Liver (tissue), 9 donors: ENCODE results near the gene KRT85. TPM values are rescaled to one million over a fixed set of nuclear protein-coding genes. Genes with fewer than 3 reads are reported as not detected.

Experiments used
- DNase-seq: peaks from one replicate; pipeline ENCODE4 v3.0.0-alpha.2; 2017; ENCODE audit warnings: low spot score
- H3K27ac ChIP-seq, 2 donors: one replicate each; pipeline ENCODE4 v1.7.0; 2013; ENCODE audit warnings: inconsistent platforms in 2 of 2, low read length in 2 of 2, control low read depth in 1 of 2, low read depth in 1 of 2, mild to moderate bottlenecking in 1 of 2
- H3K27me3 ChIP-seq, 4 donors: one replicate each; pipeline versions ENCODE4 v1.6.1 to v1.7.0; 2013; ENCODE audit warnings: low read length in 3 of 4, inconsistent platforms in 1 of 4, mild to moderate bottlenecking in 1 of 4, moderate library complexity in 1 of 4; ENCODE audit not compliant: control insufficient read depth in 4 of 4, insufficient read depth in 4 of 4
- H3K36me3 ChIP-seq, 4 donors: one replicate each; pipeline versions ENCODE4 v1.6.1 to v1.7.0; 2013; ENCODE audit warnings: low read length in 3 of 4, mild to moderate bottlenecking in 3 of 4, low read depth in 1 of 4, moderate library complexity in 1 of 4; ENCODE audit not compliant: control insufficient read depth in 4 of 4, insufficient read depth in 3 of 4
- H3K4me1 ChIP-seq, 4 donors: one replicate each; pipeline versions ENCODE4 v1.6.1 to v1.7.0; 2013; ENCODE audit warnings: low read length in 3 of 4, mild to moderate bottlenecking in 3 of 4, moderate library complexity in 1 of 4; ENCODE audit not compliant: control insufficient read depth in 4 of 4, insufficient read depth in 4 of 4
- H3K4me3 ChIP-seq, 3 donors: one replicate each; pipeline versions ENCODE4 v1.6.1 to v1.7.0; 2013; ENCODE audit warnings: low read length in 3 of 3, control low read depth in 1 of 3, low read depth in 1 of 3, mild to moderate bottlenecking in 1 of 3
- H3K9ac ChIP-seq, 2 donors: one replicate each; pipeline ENCODE4 v1.7.0; 2013; ENCODE audit warnings: low read length in 2 of 2, mild to moderate bottlenecking in 2 of 2, moderate library complexity in 2 of 2, control low read depth in 1 of 2, low read depth in 1 of 2
- H3K9me3 ChIP-seq, 4 donors: one replicate each; pipeline versions ENCODE4 v1.6.1 to v1.7.0; 2013; ENCODE audit warnings: low read length in 3 of 4; ENCODE audit not compliant: control insufficient read depth in 4 of 4
- ATF3 ChIP-seq: IDR thresholded peaks from 2 replicates; pipeline ENCODE4 v1.6.1; 2016; ENCODE audit warnings: antibody characterized with exemption
- CTCF ChIP-seq: fragments of 150-350 bp; IDR thresholded peaks from 2 replicates; pipeline ENCODE4 v1.5.1; 2017; ENCODE audit warnings: improper control_type of control experiment, low read depth, low read length; ENCODE audit not compliant: missing input control
- EGR1 ChIP-seq, 2 donors: IDR thresholded peaks; 2 replicates each; pipeline ENCODE4 v1.6.1; 2016 to 2018; ENCODE audit warnings: antibody characterized with exemption in 2 of 2, low read depth in 2 of 2
- FOXA1 ChIP-seq: IDR thresholded peaks from 2 replicates; pipeline ENCODE4 v1.6.1; 2016; ENCODE audit warnings: antibody characterized with exemption
- FOXA2 ChIP-seq: IDR thresholded peaks from 2 replicates; pipeline ENCODE4 v1.6.1; 2016; ENCODE audit warnings: antibody characterized with exemption
- GABPA ChIP-seq, 2 donors: IDR thresholded peaks in 1 of 2; conservative IDR thresholded peaks in 1 of 2; 2 replicates each; pipeline ENCODE4 v1.6.1; 2016; ENCODE audit warnings: antibody characterized with exemption in 2 of 2, mild to moderate bottlenecking in 1 of 2, moderate library complexity in 1 of 2
- HNF4A ChIP-seq, 2 donors: conservative IDR thresholded peaks; 2 replicates each; pipeline ENCODE4 v1.6.1; 2016; ENCODE audit warnings: antibody characterized with exemption in 2 of 2, mild to moderate bottlenecking in 2 of 2
- HNF4G ChIP-seq: IDR thresholded peaks from 2 replicates; pipeline ENCODE4 v1.6.1; 2016; ENCODE audit warnings: antibody characterized with exemption
- JUND ChIP-seq, 2 donors: IDR thresholded peaks; 2 replicates each; pipeline ENCODE4 v1.6.1; 2016; ENCODE audit warnings: antibody characterized with exemption in 2 of 2
- MAX ChIP-seq: IDR thresholded peaks from 2 replicates; pipeline ENCODE4 v1.6.1; 2016; ENCODE audit warnings: antibody characterized with exemption
- NR2F2 ChIP-seq: IDR thresholded peaks from 2 replicates; pipeline ENCODE4 v1.6.1; 2016; ENCODE audit warnings: antibody characterized with exemption
- RAD21 ChIP-seq, 2 donors: IDR thresholded peaks; 2 replicates each; pipeline ENCODE4 v1.6.1; 2016; ENCODE audit warnings: antibody characterized with exemption in 2 of 2, mild to moderate bottlenecking in 2 of 2
- REST ChIP-seq: IDR thresholded peaks from 2 replicates; pipeline ENCODE4 v1.6.1; 2016; ENCODE audit warnings: antibody characterized with exemption, mild to moderate bottlenecking
- RXRA ChIP-seq, 2 donors: IDR thresholded peaks; 2 replicates each; pipeline ENCODE4 v1.6.1; 2017 to 2018; ENCODE audit warnings: antibody characterized with exemption in 2 of 2, mild to moderate bottlenecking in 1 of 2
- SP1 ChIP-seq: IDR thresholded peaks from 2 replicates; pipeline ENCODE4 v1.6.1; 2018; ENCODE audit warnings: antibody characterized with exemption, mild to moderate bottlenecking
- YY1 ChIP-seq: IDR thresholded peaks from 2 replicates; pipeline ENCODE4 v1.6.1; 2016; ENCODE audit warnings: antibody characterized with exemption, mild to moderate bottlenecking
- ZBTB33 ChIP-seq: IDR thresholded peaks from 2 replicates; pipeline ENCODE4 v1.6.1; 2016; ENCODE audit warnings: antibody characterized with exemption
- WGBS: extraction: QIAGEN DNeasy Blood & Tissue Kit; methylation state at CpG from one replicate; pipeline ENCODE4 v1.1.7; 2013; 5-methylcytosine and 5-hydroxymethylcytosine counted together
- polyA plus RNA-seq, 2 donors: library from polyadenylated mRNA; stranded (reverse) in 1 of 2; unstranded in 1 of 2; fragments of 200-250 nt in 1 of 2; fragments of >200 nt in 1 of 2; fragmentation: Nextera tagmentation in 1 of 2; extraction: Ambion mirVana in 1 of 2; gene quantifications; one replicate each; pipeline versions ENCODE4 v1.2.1 to v1.2.3, GENCODE V29; 2013 to 2015
- total RNA-seq, 2 donors: library from RNA; depleted of rRNA; stranded (reverse); fragments of >200 nt; gene quantifications; one replicate each; pipeline ENCODE4 v1.2.3, GENCODE V29; 2014
- donor health status: healthy.
- donor health status: healthy.
- donor health status: healthy.
- donor health status: healthy.
- donor health status: healthy.

KRT85 gene
- total and polyA plus RNA-seq, 4 donors = not detected

GRCh38 chr12:52311285-52311648 is 56.0 kb downstream of the KRT85 start (continued):
- no peak for TF ChIP-seq ZBTB33

GRCh38 chr12:52310622-52311284 is 56.5 kb downstream of the KRT85 start:
- WGBS = 82% methylated on average over 5 of the region's 5 CpGs
- Histone ChIP-seq H3K9ac (no peak overlapping the region), H3K4me1 (peaks cover 0 to 12% (median 3%) of the 10 kb centered on the region in 4 donors), H3K36me3 (no peaks in the 10 kb centered on the region), H3K9me3 (no peaks in the 10 kb centered on the region), H3K27me3 (peaks cover 0 to 8% (median 3%) of the 10 kb centered on the region in 4 donors), H3K4me3 (no peak overlapping the region), H3K27ac (no peak overlapping the region)
- TF ChIP-seq ZBTB33 (no peak), ATF3 (no peak), FOXA2 (no peak), HNF4G (no peak), GABPA (IDR thresholded peaks at IDR 0.05 in 1 of 2, conservative IDR thresholded peaks at IDR 0.05 in 1 of 2) (no peak), YY1 (no peak), MAX (no peak), EGR1 (IDR thresholded peaks at IDR 0.05; ENCODE audit: low read depth in 2 of 2) (no peak), FOXA1 (no peak), NR2F2 (no peak), RAD21 (IDR thresholded peaks at IDR 0.05) (no peak), CTCF (no peak), REST (no peak), SP1 (no peak), JUND (IDR thresholded peaks at IDR 0.05) (no peak), HNF4A (conservative IDR thresholded peaks at IDR 0.05) (no peak), RXRA (IDR thresholded peaks at IDR 0.05) (no peak)
- no peak for DNase-seq

Other genes starting within 250 kb of the KRT85 start
- gene KRT80, start 175.5 kb downstream of the KRT85 start, total RNA-seq = under 1 TPM; 0.05 to 0.08 TPM
- gene KRT80, start 175.5 kb downstream of the KRT85 start, polyA plus RNA-seq = under 1 TPM; 0.04 to 0.12 TPM
- gene KRT7, start 134.2 kb downstream of the KRT85 start, total RNA-seq = 1 to 10 TPM in 1 of 2 donors, under 1 TPM in 1; 0.37 to 8.0 TPM
- 1 to 10 TPM; 6.0 to 9.9 TPM for gene KRT7, start 134.2 kb downstream of the KRT85 start, polyA plus RNA-seq
- under 1 TPM in 1 of 2 donors, not detected in 1; 0.08 TPM for gene KRT86, start 92.8 kb downstream of the KRT85 start, total RNA-seq
- not detected for gene KRT86, start 92.8 kb downstream of the KRT85 start, polyA plus RNA-seq
- gene KRT81, start 75.9 kb downstream of the KRT85 start, total RNA-seq = not detected
- not detected for gene KRT81, start 75.9 kb downstream of the KRT85 start, polyA plus RNA-seq
- gene KRT83, start 46.1 kb downstream of the KRT85 start, total RNA-seq = not detected
- not detected for gene KRT83, start 46.1 kb downstream of the KRT85 start, polyA plus RNA-seq
- not detected for gene KRT84, start 18.2 kb upstream of the KRT85 start, total RNA-seq
- gene KRT84, start 18.2 kb upstream of the KRT85 start, polyA plus RNA-seq = not detected
- gene KRT82, start 38.9 kb upstream of the KRT85 start, total RNA-seq = not detected
- gene KRT82, start 38.9 kb upstream of the KRT85 start, polyA plus RNA-seq = not detected
- gene KRT75, start 66.9 kb upstream of the KRT85 start, total RNA-seq = not detected
- gene KRT75, start 66.9 kb upstream of the KRT85 start, polyA plus RNA-seq = not detected
- gene KRT6B, start 84.7 kb upstream of the KRT85 start, total RNA-seq = under 1 TPM in 1 of 2 donors, not detected in 1; 0.23 TPM
- not detected for gene KRT6B, start 84.7 kb upstream of the KRT85 start, polyA plus RNA-seq
- under 1 TPM in 1 of 2 donors, not detected in 1; 0.61 TPM for gene KRT6C, start 106.3 kb upstream of the KRT85 start, total RNA-seq
- not detected for gene KRT6C, start 106.3 kb upstream of the KRT85 start, polyA plus RNA-seq
- under 1 TPM in 1 of 2 donors, not detected in 1; 0.05 TPM for gene KRT6A, start 125.8 kb upstream of the KRT85 start, total RNA-seq
- under 1 TPM in 1 of 2 donors, not detected in 1; 0.02 TPM for gene KRT6A, start 125.8 kb upstream of the KRT85 start, polyA plus RNA-seq
- not detected for gene KRT5, start 152.9 kb upstream of the KRT85 start, total RNA-seq
- gene KRT5, start 152.9 kb upstream of the KRT85 start, polyA plus RNA-seq = under 1 TPM in 1 of 2 donors, not detected in 1; 0.08 TPM
- not detected for gene KRT71, start 185.7 kb upstream of the KRT85 start, total RNA-seq
- gene KRT71, start 185.7 kb upstream of the KRT85 start, polyA plus RNA-seq = not detected
- not detected for gene KRT74, start 206.4 kb upstream of the KRT85 start, total RNA-seq
- not detected for gene KRT74, start 206.4 kb upstream of the KRT85 start, polyA plus RNA-seq
- gene KRT72, start 234.0 kb upstream of the KRT85 start, total RNA-seq = not detected
- gene KRT72, start 234.0 kb upstream of the KRT85 start, polyA plus RNA-seq = not detected